ENCODE results near the gene KAT6B.

- TF ChIP-seq CTCF (IDR thresholded peaks at IDR 0.05) (no peak), EP300 (IDR thresholded peaks at IDR 0.05) (no peak), POLR2A (IDR thresholded peaks at IDR 0.05; ENCODE audit: low read depth) (no peak), POLR2AphosphoS5 (IDR thresholded peaks at IDR 0.05) (no peak)
Observed at GRCh38 chr10:74988832-74989561, 162.6 kb downstream of the KAT6B start.
